ENCODE results near the gene FAM124A.

The FAM124A gene

DNA sequence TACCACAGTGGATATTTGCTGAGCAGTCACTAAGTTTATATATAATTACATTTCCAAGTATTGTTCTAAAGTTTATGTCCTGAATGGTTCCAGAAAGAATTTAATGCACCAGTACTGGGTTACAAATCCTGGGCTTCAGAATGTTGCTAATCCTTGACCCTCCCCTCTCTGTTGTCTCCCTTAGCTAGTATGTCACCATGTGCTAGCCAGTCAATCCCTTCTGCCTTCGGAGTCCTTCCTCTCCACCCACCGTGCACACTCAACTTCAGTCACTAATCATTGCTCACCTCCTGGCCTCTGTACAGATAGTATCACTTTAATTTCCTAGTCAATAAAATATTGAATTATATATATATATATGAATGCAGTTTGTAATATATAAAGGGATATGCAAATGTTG is 7.5 kb downstream of the FAM124A start:
- Mint-ChIP-seq H3K27me3 (peaks cover 79% of the 10 kb centered on the region), H3K4me1 (peaks cover 9% of the 10 kb centered on the region), H3K4me3 (no peak overlapping the region), H3K27ac (no peak overlapping the region), H3K9me3 (peaks cover 4% of the 10 kb centered on the region), H3K36me3 (no peaks in the 10 kb centered on the region)
- ATAC-seq: no peak

DNA sequence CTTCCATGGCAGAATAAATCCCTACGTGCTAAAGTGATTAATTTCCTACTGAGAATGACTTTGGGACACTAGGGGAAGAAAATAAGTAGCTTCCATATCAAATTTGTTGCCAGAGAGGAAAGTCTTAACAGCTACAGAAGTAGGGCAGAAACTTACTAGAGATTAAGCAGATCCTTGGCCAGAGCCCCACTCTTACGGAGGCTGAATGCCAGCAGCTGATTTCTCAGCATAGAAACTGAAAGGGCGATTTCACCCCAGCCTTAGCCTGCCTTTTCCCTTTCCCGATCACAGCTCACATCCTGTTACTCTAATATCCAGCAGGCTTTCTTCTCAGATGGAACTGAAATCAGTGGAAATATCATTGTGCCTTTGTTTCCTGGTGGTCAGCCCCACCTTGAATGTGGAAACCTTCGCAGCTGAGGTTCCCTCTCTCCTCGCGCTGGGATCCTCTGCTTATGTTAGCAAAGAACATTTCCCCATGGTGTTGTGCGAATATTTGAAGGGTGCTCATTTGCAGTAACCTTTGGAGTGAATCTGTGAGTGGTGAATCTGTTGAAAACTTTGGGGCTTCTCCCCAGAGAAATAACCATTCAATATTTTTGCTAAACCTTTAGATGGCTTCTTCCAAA is 8.4 kb downstream of the FAM124A start:
- H3K27me3 Mint-ChIP-seq: peaks cover 75% of the 10 kb centered on the region
- H3K9me3 Mint-ChIP-seq: peaks cover 4% of the 10 kb centered on the region

DNA sequence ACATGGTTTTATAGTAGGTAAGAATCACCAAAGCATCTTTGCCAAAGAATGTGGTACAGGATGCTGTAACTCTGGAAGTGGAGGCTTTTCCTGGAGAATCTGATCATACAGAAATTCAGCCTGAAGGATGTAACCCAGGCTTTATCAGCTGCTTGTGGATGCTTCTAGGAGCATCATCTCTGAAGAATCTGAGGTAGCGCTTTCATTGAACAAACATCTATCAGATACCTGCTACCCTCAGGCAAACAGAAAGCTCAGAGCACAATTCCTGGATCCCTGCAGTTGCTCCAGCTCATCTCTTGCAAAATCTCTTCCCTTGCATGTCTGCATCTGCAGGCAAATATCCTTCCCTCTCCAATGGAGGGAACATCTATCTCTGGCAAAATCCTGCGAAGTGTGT is 9.3 kb downstream of the FAM124A start:
- no peak overlapping the region for H3K27ac Mint-ChIP-seq
- H3K4me3 Mint-ChIP-seq: no peak overlapping the region
- no peak for ATAC-seq
- H3K36me3 Mint-ChIP-seq: no peaks in the 10 kb centered on the region
- peaks cover 15% of the 10 kb centered on the region for H3K4me1 Mint-ChIP-seq
- H3K27me3 Mint-ChIP-seq: peaks cover 66% of the 10 kb centered on the region
- H3K9me3 Mint-ChIP-seq: peaks cover 4% of the 10 kb centered on the region

More for the DNA sequence above, 8.4 kb downstream of the FAM124A start:
- Mint-ChIP-seq H3K4me3 (peak overlapping the region; percentile 65), H3K27ac (no peak overlapping the region), H3K36me3 (no peaks in the 10 kb centered on the region), H3K4me1 (peaks cover 9% of the 10 kb centered on the region)
- no peak for ATAC-seq

DNA sequence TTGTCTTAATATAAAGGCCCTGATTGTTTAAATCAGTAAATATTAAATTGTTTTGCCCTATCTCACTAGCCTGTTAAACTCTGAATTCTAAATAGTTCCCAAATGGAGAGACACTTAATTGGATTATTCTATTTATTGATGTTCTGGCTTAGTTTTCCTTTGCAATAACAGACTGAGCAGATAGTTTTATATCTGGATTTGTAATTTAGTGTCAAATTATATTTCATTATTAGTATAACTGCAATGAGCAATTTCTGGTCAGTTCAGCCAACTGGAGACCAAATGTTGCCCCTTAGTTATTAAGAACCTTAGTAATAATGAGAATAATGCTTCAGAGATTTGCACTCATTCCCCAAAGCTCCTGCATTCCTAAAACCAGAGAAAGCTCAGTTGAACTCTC is 10.1 kb downstream of the FAM124A start:
- no peaks in the 10 kb centered on the region for H3K36me3 Mint-ChIP-seq
- H3K27me3 Mint-ChIP-seq: peaks cover 64% of the 10 kb centered on the region
- ATAC-seq: no peak

DNA sequence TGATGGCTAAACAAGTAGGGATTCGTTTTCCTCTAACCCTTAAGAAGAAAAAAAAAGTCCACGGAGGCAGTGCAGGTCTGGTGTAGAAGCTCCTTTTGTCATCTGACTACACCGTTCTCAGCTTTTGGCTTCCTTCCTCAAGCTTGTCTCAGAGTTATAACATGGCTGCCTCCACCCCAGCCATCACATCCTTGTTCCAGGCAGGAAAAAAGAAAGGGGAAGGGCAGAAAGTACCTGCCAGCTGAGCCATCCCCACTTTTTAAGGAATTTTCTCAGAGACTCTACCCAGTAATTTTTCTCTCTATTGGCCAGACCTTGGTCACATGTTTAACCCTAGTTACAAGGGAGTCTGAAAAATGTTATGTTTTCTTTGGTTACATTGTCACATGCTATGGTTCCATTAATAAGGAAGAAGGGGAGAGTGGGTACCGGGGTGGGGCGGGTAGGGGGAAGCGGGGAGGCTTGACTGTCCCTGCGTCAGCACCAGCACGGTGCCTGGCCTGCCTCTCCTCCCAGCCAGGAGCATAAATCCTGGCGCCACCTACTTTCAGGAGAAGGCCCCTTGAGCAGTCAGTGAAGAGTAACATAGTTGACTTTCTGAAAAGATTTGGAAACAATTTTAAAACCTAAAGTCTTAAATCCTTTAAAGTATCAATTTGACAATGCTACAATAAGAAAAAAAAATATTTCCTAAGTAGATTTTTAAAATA is 11.1 kb downstream of the FAM124A start:
- no peak overlapping the region for H3K4me3 Mint-ChIP-seq
- peaks cover 57% of the 10 kb centered on the region for H3K27me3 Mint-ChIP-seq
- peaks cover 4% of the 10 kb centered on the region for H3K9me3 Mint-ChIP-seq
- no peaks in the 10 kb centered on the region for H3K36me3 Mint-ChIP-seq
- ATAC-seq: no peak
- H3K27ac Mint-ChIP-seq: no peak overlapping the region
- H3K4me1 Mint-ChIP-seq: peaks cover 15% of the 10 kb centered on the region

More for the DNA sequence above, 10.1 kb downstream of the FAM124A start:
- Mint-ChIP-seq H3K27ac (no peak overlapping the region), H3K4me1 (peaks cover 15% of the 10 kb centered on the region), H3K4me3 (no peak overlapping the region), H3K9me3 (peaks cover 4% of the 10 kb centered on the region)

DNA sequence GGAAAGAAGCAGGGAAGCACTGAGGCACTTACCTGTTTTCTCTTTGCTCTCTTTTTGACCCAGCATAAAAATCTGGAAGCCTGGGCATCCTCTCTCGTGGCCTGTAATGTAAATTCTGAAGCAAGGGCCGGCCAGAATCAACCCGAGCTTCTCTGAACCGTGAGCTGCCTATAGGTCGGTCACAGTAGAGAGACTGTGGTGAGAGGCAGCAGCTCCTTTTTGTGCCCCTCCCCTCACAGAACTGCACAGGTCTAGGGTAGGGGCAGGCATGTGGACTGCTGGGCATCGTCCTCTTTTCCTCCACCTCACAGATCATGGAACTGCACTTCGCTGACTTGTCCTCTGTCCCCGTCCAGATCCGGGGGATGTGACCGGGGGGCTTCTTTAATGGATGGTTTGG is 12.5 kb downstream of the FAM124A start:
- H3K27me3 Mint-ChIP-seq: peaks cover 44% of the 10 kb centered on the region
- H3K27ac Mint-ChIP-seq: no peak overlapping the region
- peaks cover 15% of the 10 kb centered on the region for H3K4me1 Mint-ChIP-seq

DNA sequence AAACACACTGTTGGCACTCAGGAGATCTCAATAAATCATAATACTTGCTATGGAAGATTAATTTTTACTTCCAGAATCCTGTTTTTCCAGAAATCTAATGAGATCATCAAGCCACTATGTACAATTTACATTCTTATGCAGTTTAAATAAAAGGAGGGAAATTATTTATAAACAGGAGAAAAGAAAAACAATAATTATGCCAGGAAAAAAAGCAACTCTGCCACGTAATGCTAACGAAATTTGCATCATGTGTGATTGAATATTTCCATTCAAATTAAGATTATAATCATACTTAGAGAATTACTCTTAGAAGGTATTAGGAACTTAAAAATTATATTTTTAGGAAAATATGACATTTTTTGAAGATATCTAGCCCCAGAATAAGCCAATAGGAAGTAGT is 13.0 kb downstream of the FAM124A start:
- H3K4me3 Mint-ChIP-seq: no peak overlapping the region
- H3K4me1 Mint-ChIP-seq: peaks cover 14% of the 10 kb centered on the region
- H3K27ac Mint-ChIP-seq: no peak overlapping the region
- peaks cover 39% of the 10 kb centered on the region for H3K27me3 Mint-ChIP-seq
- no peaks in the 10 kb centered on the region for H3K36me3 Mint-ChIP-seq
- ATAC-seq: no peak
- peaks cover 4% of the 10 kb centered on the region for H3K9me3 Mint-ChIP-seq

More for the DNA sequence above, 12.5 kb downstream of the FAM124A start:
- no peak for ATAC-seq
- Mint-ChIP-seq H3K36me3 (no peaks in the 10 kb centered on the region), H3K4me3 (no peak overlapping the region), H3K9me3 (peaks cover 4% of the 10 kb centered on the region)

DNA sequence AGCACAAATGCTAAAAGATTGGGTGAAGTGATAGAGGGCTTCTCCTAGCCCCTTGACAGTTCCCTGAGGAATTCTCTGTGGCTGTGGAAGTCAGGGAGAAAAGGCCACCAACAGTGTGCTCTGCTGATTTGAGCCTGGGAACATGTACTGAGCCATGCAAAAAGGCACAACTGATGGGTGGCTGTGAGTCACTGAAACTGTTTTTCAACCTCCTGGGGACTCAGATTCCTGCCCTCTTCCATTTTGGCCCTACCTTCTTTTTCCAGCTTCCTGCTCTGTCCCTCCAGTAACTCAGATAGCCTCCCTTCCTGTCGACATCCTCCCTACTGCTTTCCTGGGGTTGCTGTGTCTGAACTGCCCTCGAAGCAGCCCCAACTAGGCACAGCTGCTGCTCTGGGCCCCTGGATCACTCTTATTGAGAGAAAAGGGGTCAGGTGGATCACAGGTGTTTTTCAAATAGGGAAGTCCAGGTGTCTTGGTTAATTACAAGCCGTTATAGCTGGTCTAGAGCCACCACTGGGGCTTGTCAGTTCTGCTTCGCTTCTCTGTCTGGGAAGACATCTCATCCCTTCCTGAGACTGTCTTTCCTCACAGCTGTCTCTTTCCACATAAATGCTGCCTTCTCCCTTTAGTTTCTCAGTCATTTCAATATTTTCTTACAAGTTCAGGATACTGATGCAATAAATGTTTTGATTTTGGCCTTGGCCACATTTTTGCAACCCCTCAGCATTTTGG is 13.7 kb downstream of the FAM124A start:
- no peak for ATAC-seq
- H3K4me1 Mint-ChIP-seq: peaks cover 6% of the 10 kb centered on the region
- no peak overlapping the region for H3K4me3 Mint-ChIP-seq
- H3K36me3 Mint-ChIP-seq: no peaks in the 10 kb centered on the region
- H3K27me3 Mint-ChIP-seq: peaks cover 32% of the 10 kb centered on the region
- peaks cover 4% of the 10 kb centered on the region for H3K9me3 Mint-ChIP-seq
- no peak overlapping the region for H3K27ac Mint-ChIP-seq

DNA sequence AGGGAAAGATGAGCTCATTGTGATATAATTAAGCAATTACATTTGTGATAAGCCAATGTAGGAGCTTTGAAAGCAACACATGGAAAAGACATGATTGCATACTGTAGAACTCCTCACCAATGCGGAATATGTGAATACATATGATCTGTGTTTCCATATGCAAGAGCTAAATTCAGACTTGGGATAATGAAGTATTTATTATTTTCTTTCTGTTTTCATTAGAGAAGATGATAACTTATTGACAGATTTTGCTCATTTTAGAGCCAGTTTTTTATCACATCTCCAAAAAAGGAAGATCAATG is 14.2 kb downstream of the FAM124A start:
- Mint-ChIP-seq H3K4me1 (peaks cover 6% of the 10 kb centered on the region), H3K27ac (no peak overlapping the region), H3K9me3 (peaks cover 4% of the 10 kb centered on the region), H3K36me3 (no peaks in the 10 kb centered on the region), H3K4me3 (no peak overlapping the region), H3K27me3 (peaks cover 27% of the 10 kb centered on the region)
- no peak for ATAC-seq

DNA sequence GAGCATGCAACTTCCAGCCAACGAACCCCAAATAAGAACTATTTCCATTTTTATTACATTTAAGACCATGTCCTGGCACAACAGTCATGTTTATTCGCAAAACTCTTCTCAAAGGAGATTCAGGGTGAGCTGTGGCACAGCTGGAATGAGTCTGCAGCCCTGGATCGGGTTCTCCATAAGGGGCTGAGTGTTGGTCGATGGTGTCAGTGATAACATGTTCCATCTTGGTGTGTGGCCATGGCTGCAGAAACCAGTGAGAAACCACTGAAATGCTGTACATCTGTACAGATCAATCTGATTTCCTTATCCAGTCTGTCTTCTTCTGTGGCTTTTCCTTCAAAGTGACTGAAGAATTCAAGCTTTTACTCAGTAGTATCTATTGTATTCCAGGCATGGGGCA is 15.2 kb downstream of the FAM124A start:
- no peak overlapping the region for H3K27ac Mint-ChIP-seq
- H3K36me3 Mint-ChIP-seq: no peaks in the 10 kb centered on the region
- H3K4me3 Mint-ChIP-seq: no peak overlapping the region
- H3K9me3 Mint-ChIP-seq: peaks cover 4% of the 10 kb centered on the region
- H3K27me3 Mint-ChIP-seq: peaks cover 21% of the 10 kb centered on the region
- peaks cover 6% of the 10 kb centered on the region for H3K4me1 Mint-ChIP-seq
- no peak for ATAC-seq

DNA sequence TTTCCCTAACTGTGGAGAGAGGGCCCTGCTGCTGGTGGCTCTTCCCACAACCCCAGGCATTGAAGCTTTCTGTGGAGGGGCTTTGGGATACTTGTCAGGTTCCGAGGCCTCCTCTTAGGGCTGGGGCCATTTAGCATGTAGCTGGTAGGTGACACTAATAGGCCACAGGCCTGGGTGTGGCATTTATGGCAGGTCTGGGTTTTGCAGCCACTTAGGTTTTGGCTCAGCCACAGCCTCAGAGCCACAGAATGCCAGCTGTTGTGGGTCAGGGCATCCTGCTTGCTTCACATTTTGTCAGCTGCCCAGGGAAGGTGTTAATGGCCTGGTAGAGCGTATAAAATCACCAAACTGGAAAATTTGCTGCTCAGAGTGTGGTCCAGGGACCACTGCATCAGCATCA is 15.7 kb downstream of the FAM124A start:
- ATAC-seq: no peak
- Mint-ChIP-seq H3K27ac (no peak overlapping the region), H3K27me3 (peaks cover 16% of the 10 kb centered on the region), H3K4me3 (no peak overlapping the region), H3K36me3 (no peaks in the 10 kb centered on the region), H3K9me3 (peaks cover 3% of the 10 kb centered on the region), H3K4me1 (peaks cover 6% of the 10 kb centered on the region)

DNA sequence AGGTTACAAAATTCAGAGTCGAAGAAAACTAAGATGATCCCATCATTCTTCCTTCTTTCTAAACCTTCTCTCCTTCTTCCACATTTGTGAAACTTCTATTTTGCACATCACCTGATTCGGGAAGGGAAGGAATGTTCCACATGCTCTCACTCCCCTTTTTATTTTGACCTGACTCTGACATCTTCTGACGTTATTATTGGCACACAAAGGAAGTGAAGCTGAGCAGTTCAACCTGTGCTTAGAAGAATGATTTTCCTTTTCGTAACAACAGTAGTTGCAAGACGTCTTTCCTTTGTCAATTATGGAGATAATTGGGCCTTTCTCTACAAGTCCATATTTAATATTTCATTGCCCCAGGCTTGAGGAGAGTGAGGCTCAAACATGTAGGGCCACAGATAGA is 18.0 kb downstream of the FAM124A start:
- no peak for ATAC-seq
- Mint-ChIP-seq H3K4me3 (no peak overlapping the region), H3K36me3 (no peaks in the 10 kb centered on the region), H3K9me3 (no peaks in the 10 kb centered on the region), H3K4me1 (peaks cover 6% of the 10 kb centered on the region), H3K27me3 (peaks cover 8% of the 10 kb centered on the region), H3K27ac (no peak overlapping the region)

DNA sequence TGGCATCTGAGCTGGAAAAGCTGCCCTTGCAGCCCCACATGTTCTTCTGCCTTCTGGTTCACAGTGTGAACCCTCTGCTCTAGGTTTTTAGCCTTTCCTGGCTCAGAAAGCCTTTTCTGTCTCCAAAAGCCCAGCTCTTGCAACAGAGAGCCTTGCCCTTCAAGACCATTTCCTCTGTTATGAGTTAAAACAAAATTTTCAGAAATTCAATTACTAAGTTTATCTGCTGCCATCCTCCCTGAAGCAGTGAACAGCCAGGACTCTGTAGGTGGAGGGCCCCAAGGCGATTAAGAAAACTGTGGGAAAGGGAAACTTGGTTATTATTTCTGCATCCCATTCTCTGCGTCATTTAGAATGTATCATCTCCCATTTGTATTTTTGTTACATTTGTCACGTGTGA is 18.8 kb downstream of the FAM124A start:
- ATAC-seq: no peak
- Mint-ChIP-seq H3K27me3 (peaks cover 13% of the 10 kb centered on the region), H3K9me3 (no peaks in the 10 kb centered on the region), H3K36me3 (no peaks in the 10 kb centered on the region), H3K27ac (no peak overlapping the region), H3K4me1 (peaks cover 3% of the 10 kb centered on the region), H3K4me3 (no peak overlapping the region)

DNA sequence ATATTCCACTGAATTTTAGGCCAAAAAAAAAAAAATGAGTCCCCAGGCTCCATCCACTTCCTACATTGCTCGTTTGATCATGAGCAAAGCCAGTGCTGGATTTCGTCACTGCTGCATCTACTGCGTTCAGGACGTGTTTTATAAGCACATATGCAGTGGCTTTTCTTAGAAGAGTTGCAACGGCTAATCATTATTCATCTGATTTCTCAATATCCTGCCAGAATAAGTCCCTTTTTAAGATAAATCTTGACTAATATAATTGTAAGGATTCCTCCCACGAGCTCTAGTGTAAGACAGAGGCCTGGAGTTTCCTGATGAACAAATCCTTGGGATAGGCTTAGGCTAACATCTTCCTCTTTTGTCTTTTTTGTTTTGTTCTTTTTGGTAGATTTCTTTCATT is 19.5 kb downstream of the FAM124A start:
- Mint-ChIP-seq H3K27me3 (peaks cover 17% of the 10 kb centered on the region), H3K27ac (no peak overlapping the region), H3K4me3 (no peak overlapping the region), H3K4me1 (no peaks in the 10 kb centered on the region), H3K9me3 (no peaks in the 10 kb centered on the region), H3K36me3 (no peaks in the 10 kb centered on the region)
- ATAC-seq: no peak

DNA sequence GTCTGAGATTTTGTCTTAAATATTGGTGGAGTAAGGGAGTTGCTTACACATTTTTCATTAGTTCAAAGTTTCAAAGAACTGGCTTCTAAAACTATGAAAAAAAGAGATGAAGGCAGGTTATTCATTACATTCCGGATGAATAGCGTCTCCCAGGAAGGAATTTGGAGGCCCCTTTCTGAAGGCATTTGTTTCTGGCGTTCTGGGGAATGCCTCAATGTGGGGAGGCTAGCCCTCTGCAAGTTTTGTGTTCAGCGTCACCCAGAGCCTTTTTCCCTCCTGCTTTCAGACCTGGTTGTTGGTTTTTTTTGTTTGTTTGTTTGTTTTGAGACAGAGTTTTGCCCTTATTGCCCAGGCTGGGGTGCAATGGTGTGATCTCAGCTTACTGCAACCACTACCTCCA is 21.0 kb downstream of the FAM124A start:
- ATAC-seq: no peak
- Mint-ChIP-seq H3K4me1 (no peaks in the 10 kb centered on the region), H3K4me3 (no peak overlapping the region), H3K27ac (no peak overlapping the region), H3K36me3 (no peaks in the 10 kb centered on the region), H3K27me3 (peaks cover 29% of the 10 kb centered on the region), H3K9me3 (no peaks in the 10 kb centered on the region)

DNA sequence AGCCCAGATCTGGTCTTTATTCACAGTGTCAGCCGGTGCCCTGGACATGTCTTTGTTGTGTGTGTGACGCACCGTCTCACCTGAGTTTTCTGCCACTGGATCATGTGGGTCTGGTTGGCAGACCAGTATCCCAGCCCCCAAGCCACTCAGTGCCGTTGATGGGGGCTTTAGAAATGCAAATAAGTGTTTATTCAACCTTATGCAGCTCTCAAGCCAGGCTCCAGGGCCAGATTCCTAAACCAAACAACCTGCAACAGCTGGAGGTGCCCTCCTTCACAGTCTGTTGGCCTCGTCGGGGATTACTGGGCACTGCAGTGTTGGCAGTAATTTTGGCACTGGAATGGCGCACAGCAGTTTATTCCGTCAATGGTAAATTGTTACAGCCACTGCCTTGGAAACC is 21.6 kb downstream of the FAM124A start:
- no peak overlapping the region for H3K4me3 Mint-ChIP-seq
- no peaks in the 10 kb centered on the region for H3K9me3 Mint-ChIP-seq
- peaks cover 29% of the 10 kb centered on the region for H3K27me3 Mint-ChIP-seq
- H3K36me3 Mint-ChIP-seq: no peaks in the 10 kb centered on the region
- ATAC-seq: no peak
- no peak overlapping the region for H3K27ac Mint-ChIP-seq
- H3K4me1 Mint-ChIP-seq: no peaks in the 10 kb centered on the region

All from stimulated activated memory B cell treated with anti-CD40 and anti-IgM and Interleukin-4, amounts not matched to agents 10 μg/mL and 1 μg/mL and 100 μg/mL, for 72 hours (primary cell).